ENCODE data around the gene RNF31.
A peak's percentile ranks its signal among the peaks of the same experiment; 100 is the strongest.

Gene RNF31

GRCh38 chr14:24146978-24147760 is at the start of gene RNF31:
RNF31 (plus strand) TSS chr14:24147498; CDS start chr14:24147699, 201 bp downstream.
- TF ChIP-seq CTCF (IDR thresholded peaks at IDR 0.05) (no peak), ZFX (IDR thresholded peaks at IDR 0.05; ENCODE audit: borderline replicate concordance) (no peak)
- H3K27ac ChIP-seq: peak within 1 kb of the TSS; percentile 93

GRCh38 chr14:24098229-24098926 is 48.9 kb upstream of the RNF31 start:
- no peak overlapping the region for H3K27ac ChIP-seq
- TF ChIP-seq ZFX (IDR thresholded peaks at IDR 0.05; ENCODE audit: borderline replicate concordance) (no peak), CTCF (IDR thresholded peaks at IDR 0.05) (no peak)

- no peak for TF ChIP-seq CTCF (IDR thresholded peaks at IDR 0.05)
- no peak for TF ChIP-seq ZFX (IDR thresholded peaks at IDR 0.05; ENCODE audit: borderline replicate concordance)
- no peak overlapping the region for H3K27ac ChIP-seq
Observed at GRCh38 chr14:24098927-24099813, 48.1 kb upstream of the RNF31 start.

- TF ChIP-seq ZFX (IDR thresholded peaks at IDR 0.05; ENCODE audit: borderline replicate concordance) (no peak), CTCF (IDR thresholded peaks at IDR 0.05) (no peak)
- H3K27ac ChIP-seq: no peak overlapping the region
Observed at GRCh38 chr14:24100197-24100981, 46.9 kb upstream of the RNF31 start.

GRCh38 chr14:24100982-24101494 is 46.3 kb upstream of the RNF31 start:
- no peak for TF ChIP-seq CTCF (IDR thresholded peaks at IDR 0.05)
- no peak for TF ChIP-seq ZFX (IDR thresholded peaks at IDR 0.05; ENCODE audit: borderline replicate concordance)
- H3K27ac ChIP-seq: no peak overlapping the region

- TF ChIP-seq ZFX (IDR thresholded peaks at IDR 0.05; ENCODE audit: borderline replicate concordance): no peak
- TF ChIP-seq CTCF (IDR thresholded peaks at IDR 0.05): no peak
- H3K27ac ChIP-seq: no peak overlapping the region
Observed at GRCh38 chr14:24102357-24103048, 44.8 kb upstream of the RNF31 start.

Data from 22Rv1 (cell line).